NT2/D1 (cell line): ENCODE results near the gene PKN1.
A peak's percentile ranks its signal among the peaks of the same experiment; 100 is the strongest.

Source experiments
- DNase-seq: peaks from one replicate; pipeline ENCODE4 v3.0.0-alpha.2; 2011; ENCODE audit warnings: low read depth, low spot score
- H3K27me3 ChIP-seq: 2 replicates; pipeline ENCODE4 v1.6.0; 2011; ENCODE audit warnings: mild to moderate bottlenecking; ENCODE audit not compliant: insufficient read length, insufficient read depth
- H3K36me3 ChIP-seq: 2 replicates; pipeline ENCODE4 v1.6.1; 2011; ENCODE audit warnings: mild to moderate bottlenecking, low read length, mixed read lengths; ENCODE audit not compliant: insufficient read depth, insufficient read length
- H3K4me1 ChIP-seq: 2 replicates; pipeline ENCODE4 v1.5.1; 2011; ENCODE audit not compliant: insufficient read depth, insufficient read length
- H3K4me3 ChIP-seq: 2 replicates; pipeline ENCODE4 v1.5.1; 2011; ENCODE audit warnings: low read depth; ENCODE audit not compliant: insufficient read length
- H3K9ac ChIP-seq: 2 replicates; pipeline ENCODE4 v1.6.0; 2011; ENCODE audit warnings: low read depth; ENCODE audit not compliant: insufficient read length
- H3K9me3 ChIP-seq: 2 replicates; pipeline ENCODE4 v1.5.1; 2011; ENCODE audit warnings: mild to moderate bottlenecking, low read length; ENCODE audit not compliant: insufficient read depth
- SUZ12 ChIP-seq: IDR thresholded peaks from 2 replicates; pipeline ENCODE4 v1.6.1; 2011; ENCODE audit not compliant: insufficient read length, insufficient read depth; ENCODE audit errors: extremely low read depth
- YY1 ChIP-seq: IDR thresholded peaks from 2 replicates; pipeline ENCODE4 v1.6.1; 2011; ENCODE audit not compliant: insufficient read length, insufficient read depth
- ZNF274 ChIP-seq: IDR thresholded peaks from 2 replicates; pipeline ENCODE4 v1.6.1; 2011; ENCODE audit warnings: mild to moderate bottlenecking, low read depth, low read length

PKN1 gene

GRCh38 chr19:14487370-14488125 is 54.4 kb downstream of the PKN1 start:
- Histone ChIP-seq H3K9ac (no peak overlapping the region), H3K4me3 (no peak overlapping the region), H3K27me3 (no peaks in the 10 kb centered on the region), H3K4me1 (no peaks in the 10 kb centered on the region), H3K9me3 (no peaks in the 10 kb centered on the region), H3K36me3 (peaks cover 59% of the 10 kb centered on the region)
- DNase-seq, result no peak
- TF ChIP-seq ZNF274, result no peak
- TF ChIP-seq YY1, result no peak
- no peak for TF ChIP-seq SUZ12

- Histone ChIP-seq H3K9ac (no peak overlapping the region), H3K9me3 (no peaks in the 10 kb centered on the region), H3K4me1 (peaks cover 17% of the 10 kb centered on the region), H3K4me3 (no peak overlapping the region), H3K27me3 (no peaks in the 10 kb centered on the region), H3K36me3 (peaks cover 46% of the 10 kb centered on the region)
- TF ChIP-seq YY1 (no peak), ZNF274 (no peak), SUZ12 (no peak)
- DNase-seq, result no peak
Measured at GRCh38 chr19:14492756-14493337, 59.7 kb downstream of the PKN1 start.

GRCh38 chr19:14494411-14494810 is 61.3 kb downstream of the PKN1 start:
- Histone ChIP-seq H3K27me3 (no peaks in the 10 kb centered on the region), H3K4me3 (peak overlapping the region; percentile 57), H3K9me3 (no peaks in the 10 kb centered on the region), H3K9ac (peak overlapping the region; percentile 73), H3K36me3 (peaks cover 35% of the 10 kb centered on the region), H3K4me1 (peaks cover 17% of the 10 kb centered on the region)
- DNase-seq, result no peak
- no peak for TF ChIP-seq SUZ12
- no peak for TF ChIP-seq ZNF274
- TF ChIP-seq YY1, result no peak

- Histone ChIP-seq H3K4me3 (peak overlapping the region; percentile 57), H3K9me3 (no peaks in the 10 kb centered on the region), H3K9ac (peak overlapping the region; percentile 81), H3K4me1 (peaks cover 17% of the 10 kb centered on the region), H3K27me3 (no peaks in the 10 kb centered on the region), H3K36me3 (peaks cover 30% of the 10 kb centered on the region)
- no peak for DNase-seq
- TF ChIP-seq ZNF274, result no peak
- no peak for TF ChIP-seq SUZ12
- no peak for TF ChIP-seq YY1
Measured at GRCh38 chr19:14494910-14495671, 62.0 kb downstream of the PKN1 start.

GRCh38 chr19:14495672-14496028 is 62.5 kb downstream of the PKN1 start:
- Histone ChIP-seq H3K4me3 (peak overlapping the region; percentile 57), H3K9me3 (no peaks in the 10 kb centered on the region), H3K27me3 (no peaks in the 10 kb centered on the region), H3K36me3 (peaks cover 28% of the 10 kb centered on the region), H3K9ac (peak overlapping the region; percentile 81), H3K4me1 (peaks cover 17% of the 10 kb centered on the region)
- no peak for TF ChIP-seq ZNF274
- TF ChIP-seq YY1, result no peak
- DNase-seq, result no peak

- no peaks in the 10 kb centered on the region for H3K9me3 ChIP-seq
- H3K4me3 ChIP-seq, result peak within 1 kb of the TSS; percentile 57
- H3K9ac ChIP-seq, result peak within 1 kb of the TSS; percentile 81
Measured at GRCh38 chr19:14496029-14496833, 63.1 kb downstream of the PKN1 start, which contains the start of gene GIPC1. TSS of gene GIPC1 (minus strand) at chr19:14496127. CDS start at chr19:14482976, 13,151 bp downstream.

More at GRCh38 chr19:14496029-14496833, 63.1 kb downstream of the PKN1 start, which contains the start of gene GIPC1:
- peak; percentile 99 for DNase-seq
- Histone ChIP-seq H3K36me3 (peaks cover 25% of the 10 kb centered on the region), H3K27me3 (no peaks in the 10 kb centered on the region), H3K4me1 (peaks cover 17% of the 10 kb centered on the region)
- no peak for TF ChIP-seq SUZ12
- TF ChIP-seq YY1, result no peak
- no peak for TF ChIP-seq ZNF274
